SK-MEL-5 (cell line): ENCODE data around the gene ARMC8. TPM values are rescaled to one million over a fixed set of nuclear protein-coding genes. Genes with fewer than 3 reads are reported as not detected.

Experiments used
- DNase-seq: peaks from one replicate; pipeline ENCODE4 v3.0.0-alpha.2; 2016; ENCODE audit warnings: low read depth, low spot score
- in situ Hi-C: cut with HindIII; loops from 2 replicates; pipeline ENCODE4 v1.10.0; 2016; ENCODE audit warnings: low sequenced_read_pairs, high pct_unique_total_duplicates, low pct_unique_long_range_greater_than_20kb
- total RNA-seq: library from RNA; depleted of rRNA; stranded (reverse); fragments of >200 nt; shearing (Covaris generic); gene quantifications from 2 replicates; pipeline ENCODE4 v1.2.3, GENCODE V29; 2014

ARMC8 gene
- total RNA-seq, 1 experiment from 2014 or later: 44.7 TPM

DNA sequence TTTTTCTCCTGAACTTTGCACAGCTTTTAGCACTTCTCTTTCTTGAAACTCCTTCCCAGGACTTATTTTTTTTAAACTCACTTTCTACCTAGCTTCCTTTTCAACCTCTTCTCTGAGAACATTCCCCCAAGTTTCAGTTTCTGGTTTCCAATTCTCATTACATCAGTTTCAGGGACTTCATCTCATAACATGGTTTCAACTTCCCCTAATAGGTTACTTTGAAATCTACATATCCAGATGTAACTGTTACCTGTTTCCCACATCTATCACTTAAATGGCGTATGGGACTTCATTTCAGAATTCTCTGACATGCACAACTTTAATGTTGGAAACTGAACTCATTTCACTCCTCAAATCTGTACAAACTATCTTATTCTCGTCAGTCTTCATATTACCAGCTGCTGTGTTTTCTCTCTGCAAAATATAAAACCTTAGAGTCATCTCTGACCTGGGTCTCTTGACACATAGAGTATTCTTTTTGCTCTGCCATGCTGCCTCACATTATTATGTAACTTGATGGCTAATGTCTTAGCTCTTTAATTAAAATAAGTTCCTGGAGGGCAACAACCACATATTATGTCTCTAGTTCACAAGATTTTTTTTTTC lies 84.2 kb downstream of the ARMC8 start:
- DNase-seq: no peak
- in situ Hi-C loops: no loop called here

DNA sequence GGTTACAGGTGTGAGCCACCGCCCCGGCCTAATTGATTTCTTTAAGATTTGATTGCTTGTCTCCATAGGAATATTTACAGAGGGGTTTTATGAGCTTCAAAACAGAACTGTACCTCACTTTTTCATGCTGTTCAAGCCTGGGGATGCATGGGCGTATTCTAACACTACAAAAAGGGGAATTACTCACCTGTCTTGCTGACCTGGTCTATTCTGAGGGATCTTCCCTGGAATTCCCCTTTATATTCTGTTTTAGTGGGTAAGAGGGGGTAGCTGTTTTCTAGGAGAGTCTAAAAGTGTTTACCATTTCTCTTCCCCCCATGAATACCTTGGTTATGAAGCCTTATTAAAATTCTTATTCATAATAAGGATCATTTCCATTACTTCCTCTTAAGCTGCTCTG lies 94.5 kb downstream of the ARMC8 start:
- in situ Hi-C loops: no loop called here
- DNase-seq: no peak

DNA sequence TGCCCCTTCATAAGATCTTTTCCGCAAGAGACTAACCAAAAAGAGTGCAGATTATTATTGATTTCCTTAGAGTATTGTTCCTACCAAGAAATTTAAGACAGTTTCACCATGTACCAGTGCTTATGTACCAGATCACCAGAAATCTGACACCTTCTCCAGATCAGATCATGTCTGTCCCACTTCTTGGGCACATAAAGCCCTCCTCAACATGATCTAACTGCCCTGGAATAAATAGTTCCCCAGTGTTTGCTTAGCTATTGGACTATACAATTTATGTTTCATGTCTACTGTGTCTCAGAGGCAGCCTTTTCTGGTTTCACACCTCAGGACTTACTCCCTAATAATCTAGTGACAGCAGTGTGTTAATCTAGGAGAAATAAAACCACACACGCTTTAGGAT lies 95.7 kb downstream of the ARMC8 start:
- no peak for DNase-seq
- in situ Hi-C loops: no loop called here

DNA sequence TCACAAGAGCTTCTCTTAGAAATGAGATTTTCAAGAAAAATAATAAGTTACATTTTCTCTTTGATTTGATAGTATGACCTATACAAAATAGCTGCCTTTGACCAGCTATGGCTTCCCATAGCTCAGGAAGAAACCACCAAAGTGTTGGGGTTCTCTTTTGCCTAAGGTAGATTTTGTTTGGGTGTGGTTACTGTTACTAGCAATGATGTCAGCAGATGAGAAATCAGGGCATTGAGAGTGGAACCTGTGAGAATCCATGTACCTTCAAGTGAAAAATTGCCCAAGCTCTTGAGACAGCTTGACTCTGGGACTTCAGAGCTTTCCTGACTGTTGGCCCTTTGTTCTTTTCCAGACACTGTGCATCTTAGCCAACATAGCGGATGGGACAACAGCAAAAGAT lies 97.0 kb downstream of the ARMC8 start:
- in situ Hi-C loops: no loop called here
- DNase-seq: no peak

DNA sequence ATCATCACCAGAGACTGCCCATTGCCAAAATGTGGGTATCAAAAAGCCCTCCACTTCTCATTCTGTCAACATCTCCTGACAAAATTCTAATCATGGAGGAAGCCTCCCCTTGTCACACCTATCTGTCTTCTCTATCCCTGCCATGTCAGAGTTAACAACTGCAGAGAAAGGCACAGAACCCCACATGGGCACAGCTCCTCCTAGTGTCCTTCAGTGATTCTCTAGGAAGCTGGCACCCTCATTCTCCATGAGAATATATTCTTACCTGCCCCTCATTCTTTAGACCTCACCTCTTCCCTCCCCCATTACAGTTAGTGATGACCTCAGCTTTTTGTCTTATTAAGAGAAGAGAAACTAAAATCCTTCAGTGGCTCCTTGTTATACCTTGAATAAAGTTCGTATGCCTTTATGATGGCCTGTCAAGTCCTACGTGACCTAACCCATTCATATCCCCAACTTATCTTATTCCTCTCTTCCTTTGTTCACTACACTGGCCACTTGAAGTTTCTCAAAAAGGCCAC lies 97.9 kb downstream of the ARMC8 start:
- in situ Hi-C loops: no loop called here
- no peak for DNase-seq

DNA sequence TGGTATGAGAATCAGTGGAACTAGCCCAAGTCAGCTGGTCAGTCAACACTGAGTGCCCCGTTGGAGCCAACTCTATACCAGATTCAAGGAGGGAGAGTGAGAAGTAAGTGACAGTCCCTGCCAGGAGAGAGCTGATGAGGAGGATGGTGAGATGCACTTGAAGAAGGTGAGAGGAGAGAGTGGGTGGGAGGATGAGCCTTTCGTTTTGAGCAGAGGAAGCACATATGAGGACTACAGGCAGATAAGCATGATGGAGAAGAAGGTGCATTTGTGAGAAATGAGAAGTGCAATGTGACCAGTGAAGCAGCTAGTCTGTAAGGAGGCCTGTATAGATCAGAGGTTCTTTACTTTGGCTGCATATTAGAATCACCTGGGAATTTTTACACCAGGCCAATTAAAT lies 102.2 kb downstream of the ARMC8 start:
- no peak for DNase-seq
- in situ Hi-C loops: no loop called here

DNA sequence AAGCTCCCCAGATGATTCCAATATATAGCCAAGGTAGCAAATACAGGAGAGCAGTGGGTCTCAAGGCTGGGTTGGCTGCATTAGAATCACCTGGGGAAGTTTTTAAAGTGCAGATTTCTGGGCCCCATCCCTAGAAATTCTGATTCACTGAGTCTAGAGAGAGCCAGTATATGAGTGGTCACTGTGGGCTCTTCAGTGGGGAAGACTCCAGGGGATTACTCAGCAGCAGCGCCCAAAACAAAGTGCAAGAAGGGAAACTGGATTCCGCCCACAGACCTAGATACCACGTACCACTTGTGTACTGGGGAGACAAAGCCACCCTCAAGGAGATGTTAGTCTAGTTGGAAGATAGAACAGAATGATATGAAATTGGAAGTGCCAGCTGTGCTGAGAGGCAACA lies 102.6 kb downstream of the ARMC8 start:
- in situ Hi-C loops: no loop called here
- DNase-seq: no peak

DNA sequence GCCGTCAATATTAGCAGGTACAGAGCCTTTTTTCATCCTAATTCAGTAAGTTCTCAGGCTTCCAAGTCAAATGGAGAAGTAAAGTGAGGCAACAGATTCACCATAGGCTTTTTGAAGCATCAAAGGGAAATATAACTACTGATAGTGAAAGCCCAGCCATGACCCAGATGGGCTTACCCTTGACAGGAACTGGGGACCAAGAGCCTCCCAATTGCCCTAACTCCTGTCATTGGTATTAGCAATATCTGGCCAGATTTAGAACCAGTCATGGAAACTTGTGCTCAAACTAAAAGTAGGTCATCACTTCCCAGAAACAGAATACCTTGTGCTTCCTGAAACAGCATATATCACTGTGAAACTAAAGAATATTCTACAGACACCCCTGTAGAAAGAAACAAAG lies 109.5 kb downstream of the ARMC8 start:
- in situ Hi-C loops: no loop called here
- no peak for DNase-seq

DNA sequence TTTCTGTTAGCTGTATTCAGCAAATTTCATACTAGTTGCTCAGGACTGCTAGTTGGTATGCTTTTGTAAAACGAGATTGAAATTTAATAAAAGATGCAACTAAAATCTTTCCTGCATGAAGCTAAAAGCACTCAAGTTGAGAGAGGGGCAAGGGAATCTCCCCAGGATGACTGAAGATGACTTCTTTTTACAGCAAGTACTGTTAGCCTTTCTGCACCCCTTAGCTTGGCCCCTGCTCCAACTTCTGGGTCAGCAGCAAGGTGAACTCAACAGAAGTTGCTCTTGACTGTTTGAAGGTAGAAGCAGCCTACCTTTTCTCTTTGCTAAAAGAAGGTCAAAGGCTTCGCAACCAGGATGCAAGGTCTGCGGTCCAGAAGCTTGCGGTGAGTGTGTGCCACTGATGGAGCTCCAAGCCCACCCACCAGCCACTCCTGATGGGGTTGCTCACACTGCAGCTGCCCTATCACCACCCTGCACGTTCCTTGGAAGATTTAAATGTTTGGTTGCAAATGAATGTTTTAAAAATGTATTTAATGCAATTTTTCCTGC lies 110.0 kb downstream of the ARMC8 start:
- in situ Hi-C loops: no loop called here

DNA sequence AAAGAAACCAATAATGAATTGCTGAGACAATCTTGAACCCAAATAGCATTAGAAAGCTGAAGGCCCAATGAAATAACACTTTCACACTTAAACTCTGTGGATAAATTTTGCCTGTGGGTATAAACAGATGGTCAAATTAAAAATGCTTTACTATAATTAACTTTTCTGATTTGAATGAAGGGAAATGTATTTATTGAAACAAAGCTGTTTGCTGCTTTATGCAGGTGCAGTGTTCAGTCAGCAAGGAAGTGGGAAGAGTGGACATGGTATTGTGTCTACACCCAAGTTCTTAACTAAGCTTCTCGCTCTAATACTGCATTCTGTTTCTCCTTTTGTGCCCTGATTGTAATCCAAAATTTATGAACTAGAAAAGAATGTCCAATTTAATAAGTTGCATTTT lies 110.8 kb downstream of the ARMC8 start:
- no peak for DNase-seq
- in situ Hi-C loops: no loop called here

More for the DNA sequence above, 110.0 kb downstream of the ARMC8 start:
- DNase-seq: no peak

DNA sequence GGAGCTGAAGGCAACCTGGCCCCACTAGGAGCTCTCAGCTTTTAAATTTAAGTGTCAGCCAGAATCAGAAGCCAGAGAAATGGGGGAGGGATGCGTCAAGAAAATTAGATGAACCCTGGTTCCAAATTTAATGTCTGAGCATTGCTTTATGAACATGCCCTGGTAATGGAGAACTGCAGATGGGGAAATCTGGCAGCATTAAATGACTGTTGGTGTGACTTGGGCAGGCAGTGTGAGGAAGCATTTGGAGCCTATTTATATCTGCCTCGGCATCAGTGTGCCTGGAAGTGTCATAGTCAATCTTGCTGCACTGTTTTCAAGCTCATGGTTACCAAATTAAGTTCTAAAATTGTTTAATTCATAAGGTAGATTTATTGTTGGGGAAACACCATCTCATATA lies 113.5 kb downstream of the ARMC8 start:
- DNase-seq: no peak
- in situ Hi-C loops: no loop called here

DNA sequence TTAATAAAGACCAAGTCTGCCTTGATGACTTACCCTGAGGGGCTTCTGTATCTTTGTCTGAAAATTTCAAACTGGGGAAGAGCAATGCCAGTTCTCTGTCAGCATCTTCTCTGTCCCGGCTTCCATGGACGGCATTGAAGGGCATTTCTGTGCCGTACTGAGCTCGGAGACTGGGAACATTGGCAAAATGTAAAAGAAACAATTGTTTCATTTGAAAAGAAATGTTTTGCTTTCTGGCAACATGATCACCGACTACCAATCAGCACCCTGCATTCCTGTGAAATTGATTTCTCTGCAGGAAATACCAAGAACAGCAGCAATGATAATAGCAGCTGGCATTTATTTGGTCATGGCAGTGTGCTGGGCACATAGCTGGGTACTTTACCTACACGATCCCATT lies 116.4 kb downstream of the ARMC8 start:
- in situ Hi-C loops: no loop called here
- no peak for DNase-seq

DNA sequence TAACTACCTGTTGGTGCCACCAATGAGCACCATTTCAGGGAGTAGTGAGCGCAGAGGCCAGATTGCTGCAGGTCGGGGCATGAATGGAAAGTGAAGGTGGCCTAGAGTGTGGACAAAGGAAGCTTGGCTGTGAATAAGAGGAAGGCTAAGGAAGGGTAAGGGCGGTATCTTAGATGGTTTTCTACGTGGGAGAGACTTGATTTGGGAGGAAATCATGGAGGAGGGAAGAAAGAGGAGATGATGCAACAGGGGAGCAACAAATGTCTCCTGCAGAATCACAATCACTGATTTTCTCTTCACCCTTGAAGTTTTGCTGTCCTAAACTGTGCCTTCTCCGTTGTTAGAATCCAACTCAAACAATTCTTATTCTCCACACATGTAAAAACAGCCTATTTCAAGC lies 120.8 kb downstream of the ARMC8 start:
- in situ Hi-C loops: no loop called here
- DNase-seq: no peak

DNA sequence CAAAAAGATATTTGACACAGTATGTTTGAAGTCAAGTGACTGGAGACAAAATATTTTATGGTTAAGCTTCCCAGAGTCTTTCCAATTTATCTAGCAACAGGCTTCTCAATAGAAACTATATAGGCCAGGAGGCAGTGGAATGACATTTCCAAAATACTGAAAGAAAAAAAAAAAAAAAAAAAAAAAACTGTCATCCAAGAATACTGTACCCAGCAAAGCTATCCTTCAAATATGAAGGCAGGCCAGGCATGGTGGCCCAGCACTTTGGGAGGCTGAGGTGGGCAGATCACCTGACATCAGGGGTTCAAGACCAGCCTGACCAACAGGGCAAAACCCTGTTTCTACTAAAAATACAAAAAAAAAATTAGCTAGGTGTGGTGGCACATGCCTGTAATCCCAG lies 121.7 kb downstream of the ARMC8 start:
- no peak for DNase-seq
- in situ Hi-C loops: no loop called here

DNA sequence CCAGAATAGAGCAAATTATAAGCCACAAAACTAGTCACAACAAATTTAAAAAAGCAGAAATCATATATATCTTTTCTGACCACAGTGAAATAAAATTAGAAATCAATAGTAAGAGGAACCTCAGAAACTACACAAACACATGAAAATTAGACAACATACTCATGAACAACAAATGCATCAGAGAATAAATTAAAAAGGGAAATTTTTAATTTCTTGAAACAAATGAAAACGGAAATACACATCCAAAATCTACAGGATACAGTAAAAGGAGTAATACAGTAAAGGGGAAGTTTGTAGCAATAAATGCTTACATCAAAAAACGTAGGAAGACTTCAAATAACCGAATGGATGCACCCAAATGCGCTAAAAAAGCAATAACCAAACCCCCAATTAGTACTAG lies 123.4 kb downstream of the ARMC8 start:
- DNase-seq: no peak
- in situ Hi-C loops: no loop called here

DNA sequence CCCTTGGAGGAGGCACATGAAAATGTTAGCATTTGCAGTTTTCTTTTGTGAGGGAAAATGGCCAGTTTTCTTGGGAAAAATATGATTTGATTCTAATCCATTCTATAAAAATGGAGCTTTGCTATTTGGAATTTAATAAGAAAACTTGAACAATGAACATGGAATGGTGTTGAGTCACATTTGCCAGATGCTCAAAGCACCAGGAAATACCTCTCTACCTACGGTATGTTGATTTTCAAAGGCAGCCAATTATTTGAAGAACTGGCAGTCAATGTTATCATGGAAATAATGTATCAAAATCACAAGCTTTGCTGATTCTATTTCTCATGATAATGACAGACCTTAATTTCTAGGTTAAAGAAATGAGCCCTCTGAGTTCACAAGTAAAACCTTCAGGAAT lies 127.7 kb downstream of the ARMC8 start:
- no peak for DNase-seq
- in situ Hi-C loops: no loop called here

DNA sequence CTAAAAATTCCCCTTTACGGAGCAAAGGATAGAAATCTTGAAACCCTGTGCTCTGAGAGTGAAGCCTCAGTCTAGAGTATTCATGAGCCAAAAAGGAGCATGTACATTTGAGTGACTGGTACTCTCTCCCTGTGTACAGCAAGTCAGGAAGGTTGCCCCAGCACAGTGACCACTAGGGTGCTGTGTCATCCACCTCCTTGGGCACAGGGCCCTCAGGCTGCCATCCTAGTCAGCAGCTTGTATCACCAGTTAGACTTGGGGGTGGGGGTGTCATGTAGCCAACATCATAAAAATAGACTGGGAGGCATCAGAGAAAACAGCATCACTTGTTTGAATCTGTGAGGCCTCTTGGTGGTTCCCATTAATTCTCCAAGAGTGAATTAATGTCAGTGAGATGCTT lies 130.6 kb downstream of the ARMC8 start:
- in situ Hi-C loops: no loop called here
- no peak for DNase-seq

DNA sequence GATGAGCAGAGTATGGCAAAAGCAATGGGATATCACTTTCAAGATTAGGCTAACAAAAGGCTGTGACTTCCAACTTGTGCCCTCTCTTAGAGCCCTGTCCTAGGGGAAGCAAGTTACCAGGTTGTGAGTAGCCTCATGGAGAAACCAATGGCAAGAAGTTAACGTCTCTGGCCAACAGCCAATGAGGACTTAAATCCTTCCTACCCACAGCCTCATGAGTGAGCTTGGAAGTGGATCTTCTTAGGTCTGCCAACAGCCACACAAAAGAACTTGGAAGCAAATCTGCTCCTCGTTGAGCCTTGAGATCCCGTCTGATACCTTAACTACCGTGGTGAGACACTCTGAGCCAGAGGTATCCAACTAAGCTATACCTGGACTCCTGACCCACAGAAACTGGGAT lies 136.9 kb downstream of the ARMC8 start:
- no peak for DNase-seq
- in situ Hi-C loops: no loop called here

DNA sequence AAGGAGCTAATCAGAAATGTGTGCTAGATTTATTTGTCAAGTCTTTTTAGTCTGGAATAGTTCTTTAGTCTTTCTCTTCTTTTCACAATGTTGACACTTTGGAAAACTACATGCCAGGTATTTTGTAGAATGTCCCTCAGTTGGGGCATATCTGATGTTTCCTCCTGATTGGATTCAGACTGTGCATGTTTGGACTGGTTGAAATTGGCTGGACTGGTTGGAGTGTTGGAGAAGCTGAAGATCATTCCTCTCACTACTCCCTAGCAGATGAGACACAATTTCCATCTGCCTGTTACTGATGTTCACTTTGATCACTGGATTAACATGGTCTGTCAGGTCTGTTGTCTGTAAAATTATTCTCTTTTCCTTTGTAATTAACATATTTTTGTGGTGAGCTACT lies 138.9 kb downstream of the ARMC8 start:
- no peak for DNase-seq
- in situ Hi-C loops: no loop called here
